Type B pancreatic cell (in vitro differentiated cells): ENCODE data around the gene PLEK. TPM values are rescaled to one million over a fixed set of nuclear protein-coding genes. Genes with fewer than 3 reads are reported as not detected.
"Not testable (repeated sequence)": the region's sequence is repeated elsewhere in the genome, so short reads cannot be mapped to it uniquely, and the experiment has no call there.

Experiments used
- DNase-seq: peaks from one replicate; pipeline ENCODE4 v3.0.0; 2021; ENCODE audit warnings: mixed read lengths; ENCODE audit not compliant: unreplicated experiment; ENCODE audit errors: extremely low spot score
- H3K27ac Mint-ChIP-seq: 2 replicates; pipeline ENCODE4 v1.8.0; 2021; ENCODE audit warnings: mild to moderate bottlenecking, mixed read lengths
- H3K27me3 Mint-ChIP-seq: 2 replicates; pipeline ENCODE4 v1.8.0; 2021; ENCODE audit warnings: mixed read lengths
- H3K36me3 Mint-ChIP-seq: 2 replicates; pipeline ENCODE4 v1.8.0; 2021; ENCODE audit warnings: mixed read lengths
- H3K4me1 Mint-ChIP-seq: one replicate; pipeline ENCODE4 v1.8.0; 2021; ENCODE audit warnings: mixed read lengths; ENCODE audit not compliant: unreplicated experiment
- H3K4me3 Mint-ChIP-seq: 2 replicates; pipeline ENCODE4 v1.8.0; 2021; ENCODE audit warnings: mild to moderate bottlenecking, mixed read lengths
- H3K9me3 Mint-ChIP-seq: 2 replicates; pipeline ENCODE4 v1.8.0; 2021; ENCODE audit warnings: mixed read lengths
- total RNA-seq: library from RNA; stranded (reverse); gene quantifications from 2 replicates; pipeline ENCODE4 v1.2.1, GENCODE V29; 2021; ENCODE audit warnings: low replicate concordance
- TF ChIP-seq, protein P1 (sequence below): fragments of 200-600 bp; sonication (generic); conservative IDR thresholded peaks from 2 replicates; pipeline ENCODE4 v1.5.0; 2021; ENCODE audit warnings: antibody characterized with exemption, mild to moderate bottlenecking

Gene PLEK
- total RNA-seq, 1 donor from 2014 or later: not detected

DNA sequence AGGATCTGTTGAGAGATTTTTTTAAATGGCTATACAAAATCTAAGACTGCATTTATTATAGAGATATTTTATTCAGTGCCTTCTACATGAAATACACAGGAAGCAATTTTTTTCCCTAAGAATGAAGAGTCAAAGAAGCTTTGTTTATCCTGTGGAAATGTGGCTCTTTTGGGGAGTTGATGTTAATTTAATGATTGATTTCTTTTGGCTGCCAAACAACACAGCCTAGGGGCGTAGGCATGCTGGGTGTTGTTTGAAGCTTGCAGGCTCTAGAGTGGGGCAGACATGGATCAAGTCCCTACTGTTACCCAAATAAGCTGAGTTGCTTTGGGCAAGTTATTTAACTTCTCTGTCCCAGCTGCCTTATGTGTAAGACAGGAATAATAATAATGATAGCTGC, 21.1 kb upstream of the PLEK start:
- Mint-ChIP-seq H3K4me1 (no peaks in the 10 kb centered on the region), H3K4me3 (no peak overlapping the region), H3K9me3 (no peaks in the 10 kb centered on the region), H3K27ac (no peak overlapping the region), H3K36me3 (no peaks in the 10 kb centered on the region), H3K27me3 (peaks cover 35% of the 10 kb centered on the region)
- TF ChIP-seq, protein P1, sequence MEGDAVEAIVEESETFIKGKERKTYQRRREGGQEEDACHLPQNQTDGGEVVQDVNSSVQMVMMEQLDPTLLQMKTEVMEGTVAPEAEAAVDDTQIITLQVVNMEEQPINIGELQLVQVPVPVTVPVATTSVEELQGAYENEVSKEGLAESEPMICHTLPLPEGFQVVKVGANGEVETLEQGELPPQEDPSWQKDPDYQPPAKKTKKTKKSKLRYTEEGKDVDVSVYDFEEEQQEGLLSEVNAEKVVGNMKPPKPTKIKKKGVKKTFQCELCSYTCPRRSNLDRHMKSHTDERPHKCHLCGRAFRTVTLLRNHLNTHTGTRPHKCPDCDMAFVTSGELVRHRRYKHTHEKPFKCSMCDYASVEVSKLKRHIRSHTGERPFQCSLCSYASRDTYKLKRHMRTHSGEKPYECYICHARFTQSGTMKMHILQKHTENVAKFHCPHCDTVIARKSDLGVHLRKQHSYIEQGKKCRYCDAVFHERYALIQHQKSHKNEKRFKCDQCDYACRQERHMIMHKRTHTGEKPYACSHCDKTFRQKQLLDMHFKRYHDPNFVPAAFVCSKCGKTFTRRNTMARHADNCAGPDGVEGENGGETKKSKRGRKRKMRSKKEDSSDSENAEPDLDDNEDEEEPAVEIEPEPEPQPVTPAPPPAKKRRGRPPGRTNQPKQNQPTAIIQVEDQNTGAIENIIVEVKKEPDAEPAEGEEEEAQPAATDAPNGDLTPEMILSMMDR: no peak
- no peak for DNase-seq

DNA sequence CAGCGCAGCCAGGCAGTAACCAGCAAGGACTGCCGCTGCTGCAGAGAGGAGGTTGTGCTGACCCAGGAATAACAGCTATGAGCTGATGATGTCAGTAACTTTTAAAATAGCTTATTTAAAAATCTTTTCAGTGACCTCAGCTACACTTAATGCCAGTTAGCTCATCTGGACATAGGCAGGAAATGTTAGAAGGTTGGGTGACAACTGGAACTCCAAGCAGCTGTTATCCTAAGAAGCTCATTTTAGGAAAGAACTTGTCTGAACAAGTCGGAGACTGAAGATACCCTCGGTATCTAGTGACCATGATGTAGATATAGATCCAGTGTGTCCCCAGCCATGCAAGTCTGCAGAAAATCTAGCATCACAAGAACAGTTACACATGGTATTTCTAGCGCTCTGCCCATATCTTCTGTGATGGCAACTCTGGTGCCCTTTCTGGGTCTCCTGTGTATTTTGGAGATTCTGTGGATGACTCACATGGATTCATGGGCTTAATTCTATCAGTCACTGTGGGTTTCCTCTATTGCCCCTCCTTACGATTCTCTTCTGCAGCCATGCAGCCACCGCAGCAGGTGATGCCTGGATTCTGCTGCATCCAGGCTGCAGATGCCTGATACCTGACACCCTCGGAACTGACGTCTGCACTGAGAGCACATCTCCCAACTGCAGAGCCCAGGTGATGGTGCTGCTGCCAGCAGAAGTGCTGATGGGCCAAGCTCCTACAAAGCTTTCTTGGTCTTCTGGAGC, 19.8 kb upstream of the PLEK start:
- no peaks in the 10 kb centered on the region for H3K36me3 Mint-ChIP-seq
- H3K27ac Mint-ChIP-seq: no peak overlapping the region
- no peaks in the 10 kb centered on the region for H3K9me3 Mint-ChIP-seq
- no peaks in the 10 kb centered on the region for H3K4me1 Mint-ChIP-seq
- H3K4me3 Mint-ChIP-seq: no peak overlapping the region
- peaks cover 34% of the 10 kb centered on the region for H3K27me3 Mint-ChIP-seq
- TF ChIP-seq, protein P1: no peak
- no peak for DNase-seq

DNA sequence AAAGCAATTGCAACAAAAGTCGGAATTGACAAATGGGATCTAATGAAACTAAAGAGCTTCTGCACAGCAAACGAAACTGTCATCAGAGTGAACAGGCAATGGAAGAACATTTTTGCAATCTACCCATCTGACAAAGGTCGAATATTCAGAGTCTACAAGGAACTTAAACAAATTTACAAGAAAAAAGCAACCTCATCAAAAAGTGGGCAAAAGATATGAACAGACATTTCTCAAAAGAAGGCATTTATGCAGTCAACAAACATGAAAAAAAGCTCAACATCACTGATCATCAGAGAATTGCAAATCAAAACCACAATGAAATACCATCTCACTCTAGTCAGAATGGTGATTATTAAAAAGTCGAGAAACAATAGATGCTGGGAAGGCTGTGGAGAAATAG, 16.0 kb upstream of the PLEK start:
- not testable (repeated sequence) for H3K9me3 Mint-ChIP-seq, DNase-seq, H3K4me3 Mint-ChIP-seq, H3K4me1 Mint-ChIP-seq, H3K36me3 Mint-ChIP-seq, H3K27ac Mint-ChIP-seq
- peaks cover 19% of the 10 kb centered on the region for H3K27me3 Mint-ChIP-seq

DNA sequence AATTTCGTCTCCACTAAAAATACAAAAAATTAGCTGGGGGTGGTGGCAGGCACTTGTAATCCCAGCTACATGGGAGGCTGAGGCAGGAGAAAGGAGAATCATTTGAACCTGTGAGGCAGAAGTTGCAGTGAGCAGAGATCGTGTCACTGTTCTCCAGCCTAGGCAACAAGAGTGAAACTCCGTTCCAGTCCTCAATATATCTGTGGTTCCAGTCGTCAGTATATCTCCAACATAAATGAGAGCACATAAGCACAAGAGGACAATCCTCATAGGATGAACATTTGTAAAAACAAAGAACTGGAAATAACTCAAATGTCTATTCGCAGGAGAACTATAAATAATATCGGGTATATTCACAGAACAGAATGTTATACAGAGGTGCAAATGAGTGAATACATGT, 13.1 kb upstream of the PLEK start:
- Mint-ChIP-seq H3K4me1 (no peaks in the 10 kb centered on the region), H3K27me3 (peaks cover 15% of the 10 kb centered on the region), H3K9me3 (no peaks in the 10 kb centered on the region), H3K4me3 (no peak overlapping the region), H3K27ac (no peak overlapping the region), H3K36me3 (no peaks in the 10 kb centered on the region)
- TF ChIP-seq, protein P1: no peak
- DNase-seq: no peak

DNA sequence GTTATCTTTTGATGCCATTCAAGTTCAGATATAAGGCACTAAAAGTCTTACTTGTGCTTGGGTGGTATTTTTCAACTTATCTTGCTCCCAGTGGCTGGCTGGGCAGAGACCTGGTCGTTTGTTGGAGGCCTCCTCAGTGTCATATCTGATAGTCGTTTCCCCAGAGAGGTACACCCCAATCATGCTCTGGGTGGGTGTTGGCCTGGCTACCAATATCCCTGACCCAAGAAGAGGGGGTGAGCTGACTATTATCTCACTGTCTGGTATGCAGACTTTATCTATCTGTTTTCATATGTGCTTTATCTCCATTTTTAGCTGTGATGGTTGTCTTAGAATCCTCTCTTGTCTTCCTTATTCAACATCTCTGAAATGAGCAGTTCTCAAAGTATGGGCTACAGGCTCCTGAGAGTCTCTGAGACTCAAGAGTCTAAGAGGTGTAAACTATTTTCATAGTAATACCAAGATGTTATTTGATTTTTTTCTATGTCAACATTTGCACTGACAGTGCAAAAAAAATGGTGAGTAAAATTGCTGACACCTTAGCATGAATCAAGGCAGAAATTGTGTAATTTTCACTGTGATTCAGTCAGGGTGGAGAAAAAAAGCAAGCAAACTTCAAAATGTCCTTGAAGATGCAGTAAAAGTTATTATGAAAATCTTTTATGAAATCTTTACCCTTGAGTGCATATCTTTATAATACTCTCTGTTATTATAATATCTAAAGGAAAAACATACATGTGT, 12.3 kb upstream of the PLEK start:
- Mint-ChIP-seq H3K9me3 (no peaks in the 10 kb centered on the region), H3K36me3 (no peaks in the 10 kb centered on the region), H3K27ac (no peak overlapping the region), H3K4me3 (no peak overlapping the region), H3K4me1 (no peaks in the 10 kb centered on the region), H3K27me3 (peaks cover 12% of the 10 kb centered on the region)
- no peak for DNase-seq
- TF ChIP-seq, protein P1: no peak

DNA sequence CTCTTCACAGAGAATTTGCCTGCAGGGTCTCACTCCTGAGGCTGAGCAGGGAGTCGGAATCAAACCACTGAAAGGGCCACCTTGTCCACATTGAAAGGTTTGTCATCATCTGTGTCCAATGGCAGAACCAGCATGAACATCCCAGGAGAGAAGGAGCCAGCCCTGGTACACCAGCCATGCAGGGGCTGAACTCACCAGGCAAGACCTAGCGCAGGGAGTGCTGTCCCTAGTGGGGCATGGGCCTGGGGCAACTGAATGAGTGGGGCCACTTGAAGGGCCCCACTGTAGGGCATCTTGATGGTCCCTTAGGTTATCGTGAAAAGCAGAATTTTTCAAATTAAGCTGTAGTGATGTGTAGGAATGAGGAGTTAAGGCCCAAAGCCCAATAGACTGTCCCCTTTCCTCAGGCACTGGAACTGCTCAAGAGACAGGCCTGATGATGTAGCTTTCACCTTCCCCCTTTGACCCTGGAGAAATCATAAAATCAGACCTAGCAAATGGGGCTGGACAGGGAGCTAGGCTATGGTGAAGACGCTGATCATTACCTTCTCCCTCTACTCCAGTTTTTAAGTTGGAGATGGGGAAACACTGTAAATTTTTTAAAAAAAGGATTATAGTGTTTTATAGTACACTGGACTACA, 8.4 kb upstream of the PLEK start:
- Mint-ChIP-seq H3K27ac (no peak overlapping the region), H3K27me3 (no peaks in the 10 kb centered on the region), H3K4me3 (no peak overlapping the region), H3K9me3 (no peaks in the 10 kb centered on the region), H3K36me3 (no peaks in the 10 kb centered on the region), H3K4me1 (no peaks in the 10 kb centered on the region)
- DNase-seq: no peak
- TF ChIP-seq, protein P1: no peak
